LNCAP (cell line): ENCODE data around the gene PHOSPHO2.
A peak's percentile ranks its signal among the peaks of the same experiment; 100 is the strongest.

ENCODE experiments used
- CTCF ChIP-seq: fragments of 450-650 bp; IDR thresholded peaks from 2 replicates; pipeline ENCODE4 v1.5.1; 2017; ENCODE audit warnings: mild to moderate bottlenecking

PHOSPHO2 gene

GRCh38 chr2:169672406-169672805 is 21.9 kb upstream of the PHOSPHO2 start:
- TF ChIP-seq CTCF, result no peak

GRCh38 chr2:169673106-169673505 is 21.2 kb upstream of the PHOSPHO2 start:
- no peak for TF ChIP-seq CTCF

GRCh38 chr2:169673921-169674320 is 20.3 kb upstream of the PHOSPHO2 start:
- TF ChIP-seq CTCF, result no peak

- TF ChIP-seq CTCF, result peak; percentile 35
Observed at GRCh38 chr2:169676357-169676756, 17.9 kb upstream of the PHOSPHO2 start.

- no peak for TF ChIP-seq CTCF
Observed at GRCh38 chr2:169676850-169677249, 17.4 kb upstream of the PHOSPHO2 start.

- no peak for TF ChIP-seq CTCF
Observed at GRCh38 chr2:169683054-169683424, 11.2 kb upstream of the PHOSPHO2 start.

GRCh38 chr2:169683425-169684134 is 10.7 kb upstream of the PHOSPHO2 start:
- no peak for TF ChIP-seq CTCF

GRCh38 chr2:169684135-169684565 is 10.1 kb upstream of the PHOSPHO2 start:
- TF ChIP-seq CTCF, result no peak
